Activated CD4-positive, alpha-beta T cell treated with anti-CD3 and anti-CD28 coated beads, Interleukin-2, amount 50 U/mL, for 24 hours (primary cell): ENCODE measurements around the gene CHRDL1.
"Not testable (repeated sequence)": the region's sequence is repeated elsewhere in the genome, so short reads cannot be mapped to it uniquely, and the experiment has no call there.

ENCODE experiments used
- DNase-seq, 2 donors: peaks; one replicate each; pipeline ENCODE4 v3.0.0-alpha.2; 2020; ENCODE audit warnings: low read depth in 1 of 2, low spot score in 1 of 2

CHRDL1 gene

DNA sequence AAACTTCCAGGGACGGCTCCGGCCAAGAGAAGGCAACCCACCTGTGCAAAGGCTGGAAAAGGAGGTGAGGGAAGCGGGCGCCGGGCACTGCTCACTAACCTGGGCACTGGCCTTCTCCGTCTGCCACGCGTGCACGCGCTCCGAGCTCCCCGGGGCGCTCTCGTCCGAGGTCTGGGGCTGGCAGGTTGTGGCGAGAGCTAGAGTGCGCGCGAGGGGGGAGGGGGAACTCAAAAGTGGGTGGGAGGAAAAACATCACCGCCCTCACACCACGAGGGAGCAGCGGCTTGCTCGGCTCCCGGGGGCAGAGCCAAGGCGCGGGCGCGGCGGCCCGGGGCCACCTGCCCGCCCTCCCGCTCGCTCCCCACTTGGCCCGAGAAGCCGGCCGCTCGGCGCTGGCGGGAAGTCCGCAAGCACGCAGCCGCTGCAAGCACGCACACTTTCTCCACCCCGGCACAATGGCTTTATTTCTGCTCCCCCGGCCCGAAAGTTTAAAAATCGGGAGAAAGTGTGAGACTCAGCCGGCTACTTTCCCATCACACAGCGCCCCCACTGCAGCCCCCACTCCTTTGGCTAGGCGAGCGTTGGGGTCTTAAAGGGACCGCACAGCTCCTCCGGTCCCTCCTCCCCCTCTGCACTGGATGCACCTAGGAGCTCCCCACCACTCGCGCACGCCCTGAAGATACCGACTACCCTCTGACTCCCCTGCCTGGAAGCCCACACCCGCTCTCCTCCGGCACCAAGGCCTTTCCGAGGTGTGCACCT lies at the start of gene CHRDL1:
TSS of gene CHRDL1 (minus strand) at position 173 of the 762 bp plus-strand sequence. CDS start 3,636 bp downstream, outside the sequence.
- no peak for DNase-seq

DNA sequence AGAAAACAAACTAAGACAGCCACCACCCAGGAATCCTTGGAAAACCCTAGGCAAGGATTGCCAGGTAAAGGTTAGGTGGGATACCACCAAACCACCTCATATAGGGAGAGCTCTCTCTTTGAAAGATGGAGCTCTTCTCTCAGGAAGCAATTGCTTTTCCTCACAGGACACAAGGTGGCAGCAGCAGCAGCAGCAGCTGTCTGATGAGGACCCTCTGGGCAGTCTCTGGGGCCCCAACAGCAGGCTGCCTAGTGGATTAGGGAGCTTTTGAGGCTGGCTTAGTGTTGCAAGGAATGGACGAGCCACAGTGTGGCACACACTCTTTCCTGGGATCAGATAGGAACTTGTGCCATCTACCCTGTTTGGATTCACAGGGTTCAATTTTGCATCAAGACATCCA lies 41.4 kb upstream of the CHRDL1 start:
- DNase-seq: no peak

DNA sequence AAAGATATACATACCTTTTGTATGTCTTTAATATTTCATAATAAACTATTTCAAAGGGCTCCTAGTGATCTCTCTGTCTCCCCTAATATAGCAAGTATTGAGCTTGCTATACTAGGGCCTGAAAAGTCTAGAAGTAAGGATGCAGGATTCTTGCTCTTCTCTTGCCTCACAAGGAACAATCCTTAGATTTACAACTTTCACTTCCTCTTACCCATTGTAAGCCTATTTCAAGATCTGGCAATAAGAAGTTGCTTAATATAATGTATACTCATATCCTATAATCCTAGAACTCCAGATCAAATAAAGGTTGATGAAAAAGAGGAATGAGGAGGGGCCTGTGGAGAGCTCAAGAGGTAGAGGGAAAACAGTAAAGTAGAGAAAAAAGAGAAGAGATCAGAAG lies 40.8 kb upstream of the CHRDL1 start:
- no peak for DNase-seq

DNA sequence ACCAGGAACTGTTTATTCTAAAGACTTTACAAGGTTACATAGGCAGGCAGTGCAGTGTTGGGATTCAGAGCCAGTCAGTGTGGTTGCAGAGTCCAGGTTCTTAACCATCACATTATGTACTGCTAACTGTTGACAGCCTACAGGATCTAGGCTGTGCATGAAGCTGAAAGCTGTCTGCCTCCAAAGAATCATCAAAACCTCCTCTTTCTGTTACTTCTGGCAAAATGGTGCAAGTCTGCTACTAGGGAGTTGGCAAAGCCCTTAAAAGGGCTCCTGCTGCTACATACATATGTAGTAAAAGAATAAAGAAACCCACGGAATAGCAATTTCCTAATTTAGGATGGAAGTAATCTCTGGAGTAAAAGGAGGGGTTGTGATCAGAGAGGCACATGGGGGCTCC lies 40.4 kb upstream of the CHRDL1 start:
- DNase-seq: no peak

DNA sequence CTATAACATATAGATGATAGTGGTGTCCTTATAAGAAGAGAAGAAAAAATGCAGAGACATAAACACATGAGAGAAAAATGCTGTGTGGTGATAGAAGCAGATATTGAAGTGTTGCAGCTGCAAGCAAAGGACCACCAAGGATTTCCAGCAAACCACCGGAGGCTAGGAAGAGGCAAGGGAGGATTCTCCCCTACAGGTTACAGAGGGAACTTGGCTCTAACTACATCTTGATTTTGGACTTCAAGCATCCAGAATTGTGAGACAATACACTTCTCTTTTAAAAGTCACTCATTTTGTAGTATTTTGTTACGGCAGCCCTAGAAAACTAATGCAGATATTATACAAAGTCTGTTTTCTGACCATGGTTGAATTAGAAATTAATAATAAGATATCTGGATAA lies 30.4 kb upstream of the CHRDL1 start:
- no peak for DNase-seq

- not testable (repeated sequence) for DNase-seq
Observed at GRCh38 chrX:110816543-110816942, 20.9 kb upstream of the CHRDL1 start.

- no peak for DNase-seq
Observed at GRCh38 chrX:110806145-110806544, 10.5 kb upstream of the CHRDL1 start.

DNA sequence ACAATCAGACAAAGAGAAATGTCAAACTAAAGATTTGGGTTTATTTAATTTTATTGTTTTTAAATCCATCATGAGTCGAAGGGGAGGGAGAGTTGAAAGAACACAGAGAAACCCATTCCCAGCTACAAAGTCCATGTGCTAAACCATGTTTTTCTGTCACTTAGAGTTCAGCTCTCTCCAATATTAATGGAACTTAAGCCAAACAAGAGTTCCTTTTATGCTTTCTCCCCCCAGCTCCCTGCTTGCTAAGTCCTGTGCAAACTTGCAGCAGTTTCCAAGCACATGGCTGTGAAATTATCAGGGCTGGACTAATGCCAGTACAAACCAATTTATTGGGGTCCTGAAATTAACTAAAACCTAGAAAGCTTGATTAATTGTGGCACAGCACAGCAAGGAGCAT lies 9.7 kb upstream of the CHRDL1 start:
- no peak for DNase-seq

DNA sequence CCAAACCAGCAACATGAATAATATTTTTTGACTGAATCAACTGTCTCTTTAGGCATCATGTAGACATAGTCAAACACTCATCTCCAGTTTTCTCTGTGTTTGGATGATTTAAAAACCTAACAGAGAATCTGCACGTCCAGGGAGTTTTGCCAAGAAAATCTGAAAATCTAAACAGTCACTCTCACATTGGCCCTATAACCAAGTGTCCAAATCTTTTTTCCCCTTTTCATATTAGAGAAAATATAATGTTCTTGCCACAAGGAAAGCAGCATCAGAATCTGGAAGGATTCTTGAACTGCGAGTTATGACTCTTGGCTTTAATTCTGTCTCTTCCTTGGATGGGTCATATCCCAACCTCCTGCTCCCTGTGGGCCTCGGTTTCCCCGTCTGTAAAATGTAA lies 8.8 kb upstream of the CHRDL1 start:
- no peak for DNase-seq

GRCh38 chrX:110803506-110803905 lies 7.9 kb upstream of the CHRDL1 start:
- DNase-seq: no peak

DNA sequence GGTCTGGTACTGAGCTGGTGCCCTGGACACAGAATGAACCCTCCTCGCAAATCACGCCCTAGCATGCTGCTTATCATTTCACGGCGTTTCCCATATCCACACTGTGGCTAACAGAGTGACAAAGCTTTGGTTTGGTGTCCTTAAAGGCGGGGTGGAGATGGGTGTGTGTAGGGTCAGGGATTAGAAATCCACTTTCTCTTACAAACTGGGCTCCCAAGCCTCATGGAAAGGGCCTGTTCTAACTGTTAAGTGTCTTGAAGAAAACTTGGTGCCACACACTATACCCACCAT lies 735 bp upstream of the CHRDL1 start:
- DNase-seq: no peak

GRCh38 chrX:110794601-110795000 lies 1.0 kb downstream of the CHRDL1 start:
- no peak for DNase-seq

DNA sequence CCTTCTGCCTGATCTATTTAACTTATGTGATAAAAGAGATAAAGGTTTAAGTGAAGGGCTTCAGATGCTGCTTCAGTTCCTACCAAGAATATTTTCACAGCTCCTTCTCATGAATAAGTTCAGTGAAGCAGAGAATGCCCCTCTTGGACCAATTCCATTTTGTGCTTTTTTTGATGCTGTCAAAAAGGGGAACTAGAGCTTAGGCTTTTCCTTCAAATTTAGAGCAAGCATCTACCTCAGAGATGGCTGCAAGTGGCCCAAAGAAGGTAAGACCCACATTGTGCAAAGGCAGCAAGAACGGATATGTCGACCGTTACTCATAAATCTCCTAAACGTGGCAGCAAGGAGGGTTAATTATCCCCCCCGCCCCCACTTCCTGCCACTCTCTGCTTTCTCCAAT lies 4.5 kb downstream of the CHRDL1 start:
- no peak for DNase-seq

- DNase-seq: no peak
Observed at GRCh38 chrX:110786486-110786885, 9.1 kb downstream of the CHRDL1 start.

DNA sequence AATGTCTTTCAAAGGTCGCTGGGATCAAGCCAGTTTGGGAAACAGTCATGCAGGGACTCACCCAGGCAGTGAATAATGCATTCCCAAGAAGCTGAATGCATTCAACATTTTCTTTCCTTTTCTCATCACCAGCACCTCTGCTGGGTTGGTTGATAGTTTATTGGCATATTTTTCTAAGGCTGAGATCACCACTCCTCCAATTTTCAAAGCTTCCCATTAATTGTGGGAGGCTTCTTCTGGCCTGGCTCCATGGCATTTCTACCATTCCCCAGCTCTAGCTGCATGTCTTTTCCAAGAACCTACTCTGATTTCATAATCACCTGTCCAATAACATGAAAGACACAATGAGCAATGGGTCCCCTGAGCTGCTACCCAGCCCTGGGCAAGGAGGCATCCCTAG lies 35.8 kb downstream of the CHRDL1 start:
- no peak for DNase-seq

GRCh38 chrX:110758781-110759422 lies 36.7 kb downstream of the CHRDL1 start:
- no peak for DNase-seq

GRCh38 chrX:110755611-110756010 lies 40.0 kb downstream of the CHRDL1 start:
- no peak for DNase-seq

GRCh38 chrX:110755061-110755460 lies 40.6 kb downstream of the CHRDL1 start:
- DNase-seq: no peak

- no peak for DNase-seq
Observed at GRCh38 chrX:110750526-110751189, 45.0 kb downstream of the CHRDL1 start.

- no peak for DNase-seq
Observed at GRCh38 chrX:110748256-110748806, 47.3 kb downstream of the CHRDL1 start.

DNA sequence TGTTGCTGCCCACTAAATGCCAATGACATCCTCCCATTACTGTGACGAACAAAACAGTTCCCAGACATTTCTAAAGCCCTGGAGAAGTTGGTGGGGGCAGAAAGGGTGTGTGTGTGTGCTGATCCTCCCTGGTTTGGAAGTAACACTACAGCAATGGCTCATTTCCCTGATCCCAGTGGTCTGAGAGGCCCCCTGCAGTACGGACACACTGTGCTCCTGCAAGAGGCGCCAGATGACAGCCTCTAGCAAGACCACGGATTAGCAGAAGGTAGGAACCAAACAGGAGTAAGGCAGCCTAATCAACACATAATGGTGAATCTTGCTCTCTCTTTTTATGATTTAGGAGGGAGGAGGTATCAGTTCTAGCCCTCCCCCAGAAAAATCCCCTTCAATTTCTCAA lies 49.6 kb downstream of the CHRDL1 start:
- no peak for DNase-seq

- DNase-seq: no peak
Observed at GRCh38 chrX:110745288-110745687, 50.3 kb downstream of the CHRDL1 start.
